H9 (cell line): Measurements from ENCODE around the gene GSTO2. TPM values are rescaled to one million over a fixed set of nuclear protein-coding genes. Genes with fewer than 3 reads are reported as not detected.

Experiments
- DNase-seq: peaks from one replicate; pipeline ENCODE4 v3.0.0-alpha.2; 2017
- H2AFZ ChIP-seq: one replicate; pipeline ENCODE4 v1.6.1; 2013; ENCODE audit warnings: mild to moderate bottlenecking, low read length, control low read depth, moderate library complexity
- H2AK5ac ChIP-seq: 2 replicates; pipeline ENCODE4 v1.6.1; 2013; ENCODE audit warnings: low read length, control low read depth, mixed read lengths; ENCODE audit not compliant: insufficient read length
- H2BK120ac ChIP-seq: one replicate; pipeline ENCODE4 v1.6.1; 2013; ENCODE audit warnings: low read depth, mild to moderate bottlenecking, low read length, control low read depth, inconsistent platforms; ENCODE audit not compliant: poor library complexity, severe bottlenecking
- H2BK12ac ChIP-seq: 2 replicates; pipeline ENCODE4 v1.6.1; 2013; ENCODE audit warnings: low read length, control low read depth, mixed read lengths, low read depth; ENCODE audit not compliant: insufficient read length
- H2BK15ac ChIP-seq: 2 replicates; pipeline ENCODE4 v1.6.1; 2013; ENCODE audit warnings: low read depth, low read length, control low read depth
- H2BK20ac ChIP-seq: one replicate; pipeline ENCODE4 v1.6.1; 2013; ENCODE audit warnings: low read depth, mild to moderate bottlenecking, low read length, control low read depth, inconsistent platforms; ENCODE audit not compliant: poor library complexity, severe bottlenecking
- H2BK5ac ChIP-seq: 2 replicates; pipeline ENCODE4 v1.6.1; 2013; ENCODE audit warnings: low read length, control low read depth, mixed read lengths; ENCODE audit not compliant: insufficient read length
- H3K14ac ChIP-seq: 2 replicates; pipeline ENCODE4 v1.6.1; 2013; ENCODE audit warnings: low read length, control low read depth; ENCODE audit not compliant: insufficient read depth
- H3K18ac ChIP-seq: 2 replicates; pipeline ENCODE4 v1.6.1; 2013; ENCODE audit warnings: low read depth, mild to moderate bottlenecking, mixed read lengths, low read length, control low read depth; ENCODE audit not compliant: insufficient read length
- H3K23ac ChIP-seq: 2 replicates; pipeline ENCODE4 v1.6.1; 2013; ENCODE audit warnings: low read length, control low read depth, mixed read lengths, low read depth; ENCODE audit not compliant: insufficient read length
- H3K23me2 ChIP-seq: 2 replicates; pipeline ENCODE4 v1.6.1; 2013; ENCODE audit warnings: low read depth, mild to moderate bottlenecking, mixed read lengths, low read length, control low read depth; ENCODE audit not compliant: insufficient read length, poor library complexity, severe bottlenecking
- H3K27ac ChIP-seq: 2 replicates; pipeline ENCODE4 v1.5.1; 2013; ENCODE audit warnings: low read length, control low read depth, mixed read lengths, low read depth; ENCODE audit not compliant: insufficient read length
- H3K27me3 ChIP-seq: 2 replicates; pipeline ENCODE4 v1.6.1; 2013; ENCODE audit warnings: low read length, control low read depth, inconsistent platforms; ENCODE audit not compliant: insufficient read depth
- H3K4ac ChIP-seq: 2 replicates; pipeline ENCODE4 v1.6.1; 2013; ENCODE audit warnings: low read depth, mild to moderate bottlenecking, control low read depth, inconsistent platforms, low read length, moderate library complexity
- H3K4me1 ChIP-seq: 2 replicates; pipeline ENCODE4 v1.6.1; 2013; ENCODE audit warnings: low read length, control low read depth, inconsistent platforms; ENCODE audit not compliant: insufficient read depth
- H3K4me2 ChIP-seq: 2 replicates; pipeline ENCODE4 v1.6.1; 2013; ENCODE audit warnings: low read length, control low read depth, mixed read lengths; ENCODE audit not compliant: insufficient read length, insufficient read depth
- H3K56ac ChIP-seq: 2 replicates; pipeline ENCODE4 v1.6.1; 2013; ENCODE audit warnings: low read depth, mild to moderate bottlenecking, mixed read lengths, low read length, control low read depth; ENCODE audit not compliant: insufficient read length
- H3K79me1 ChIP-seq: 2 replicates; pipeline ENCODE4 v1.6.1; 2013; ENCODE audit warnings: low read depth, mild to moderate bottlenecking, moderate library complexity, low read length, control low read depth, inconsistent platforms; ENCODE audit not compliant: insufficient read depth, poor library complexity, severe bottlenecking
- H3K79me2 ChIP-seq: 2 replicates; pipeline ENCODE4 v1.6.1; 2013; ENCODE audit warnings: low read length, control low read depth, inconsistent platforms; ENCODE audit not compliant: insufficient read depth
- H3K9ac ChIP-seq: 2 replicates; pipeline ENCODE4 v1.6.1; 2013; ENCODE audit warnings: low read length, control low read depth, mixed read lengths; ENCODE audit not compliant: insufficient read length; ENCODE audit errors: extremely low read depth
- H3K9me3 ChIP-seq: one replicate; pipeline ENCODE4 v1.6.1; 2013; ENCODE audit warnings: low read depth, low read length, inconsistent platforms; ENCODE audit not compliant: control insufficient read depth
- H3T11ph ChIP-seq: one replicate; pipeline ENCODE4 v1.6.1; 2013; ENCODE audit warnings: mild to moderate bottlenecking, low read length, control low read depth, inconsistent platforms
- H4K20me1 ChIP-seq: one replicate; pipeline ENCODE4 v1.6.1; 2013; ENCODE audit not compliant: control insufficient read depth, insufficient read length, insufficient read depth
- H4K5ac ChIP-seq: 2 replicates; pipeline ENCODE4 v1.6.1; 2013; ENCODE audit warnings: low read depth, mild to moderate bottlenecking, mixed read lengths, low read length, control low read depth; ENCODE audit not compliant: insufficient read length
- H4K8ac ChIP-seq: replicated peaks from 2 replicates; pipeline ENCODE4 v1.6.1; 2013; ENCODE audit warnings: low read length, control low read depth, mixed read lengths, low read depth; ENCODE audit not compliant: insufficient read length
- H4K91ac ChIP-seq: 2 replicates; pipeline ENCODE4 v1.6.1; 2013; ENCODE audit warnings: low read depth, mild to moderate bottlenecking, moderate library complexity, mixed read lengths, low read length, control low read depth; ENCODE audit not compliant: insufficient read length
- H3K27ac Mint-ChIP-seq, 3 experiments: 2 replicates in 2 of 3; 3 replicates in 1 of 3; pipeline ENCODE4 v1.8.0; 2020 to 2021; ENCODE audit warnings: mixed read lengths in 3 of 3, mild to moderate bottlenecking in 1 of 3, moderate library complexity in 1 of 3
- H3K27me3 Mint-ChIP-seq: 2 replicates; pipeline ENCODE4 v1.8.0; 2021; ENCODE audit warnings: low read depth, mild to moderate bottlenecking, moderate library complexity, mixed read lengths
- H3K36me3 Mint-ChIP-seq, 3 experiments: 2 replicates in 2 of 3; 3 replicates in 1 of 3; pipeline ENCODE4 v1.8.0; 2020 to 2021; ENCODE audit warnings: low read depth in 3 of 3, mixed read lengths in 3 of 3; ENCODE audit not compliant: insufficient read depth in 1 of 3
- H3K4me1 Mint-ChIP-seq, 2 experiments: 2 replicates each; pipeline ENCODE4 v1.8.0; 2020; ENCODE audit warnings: mixed read lengths in 2 of 2
- H3K4me3 Mint-ChIP-seq, 2 experiments: 2 replicates in 1 of 2; 3 replicates in 1 of 2; pipeline ENCODE4 v1.8.0; 2020 to 2021; ENCODE audit warnings: mild to moderate bottlenecking in 2 of 2, mixed read lengths in 2 of 2, moderate library complexity in 1 of 2
- H3K9me3 Mint-ChIP-seq, 2 experiments: 2 replicates in 1 of 2; 3 replicates in 1 of 2; pipeline ENCODE4 v1.8.0; 2020; ENCODE audit warnings: mild to moderate bottlenecking in 2 of 2, mixed read lengths in 2 of 2, moderate library complexity in 1 of 2
- WGBS: extraction: QIAGEN DNeasy Blood & Tissue Kit; methylation state at CpG from one replicate; pipeline ENCODE4 v1.1.7; 2013; ENCODE audit warnings: missing lambda C conversion rate, low lambda C conversion rate, mixed read lengths; ENCODE audit not compliant: insufficient read length; ENCODE audit errors: extremely low coverage; 5-methylcytosine and 5-hydroxymethylcytosine counted together
- total RNA-seq: library from RNA; stranded (reverse); gene quantifications from 2 replicates; pipeline ENCODE4 v1.2.1, GENCODE V29; 2021
- TF ChIP-seq, protein P1 (sequence below): fragments of 200-600 bp; sonication (generic); conservative IDR thresholded peaks from 3 replicates; pipeline ENCODE4 v1.8.0; 2021; ENCODE audit warnings: antibody characterized with exemption, mild to moderate bottlenecking

GSTO2 gene
- total RNA-seq, 1 experiment from 2014 or later = 14.5 TPM

DNA sequence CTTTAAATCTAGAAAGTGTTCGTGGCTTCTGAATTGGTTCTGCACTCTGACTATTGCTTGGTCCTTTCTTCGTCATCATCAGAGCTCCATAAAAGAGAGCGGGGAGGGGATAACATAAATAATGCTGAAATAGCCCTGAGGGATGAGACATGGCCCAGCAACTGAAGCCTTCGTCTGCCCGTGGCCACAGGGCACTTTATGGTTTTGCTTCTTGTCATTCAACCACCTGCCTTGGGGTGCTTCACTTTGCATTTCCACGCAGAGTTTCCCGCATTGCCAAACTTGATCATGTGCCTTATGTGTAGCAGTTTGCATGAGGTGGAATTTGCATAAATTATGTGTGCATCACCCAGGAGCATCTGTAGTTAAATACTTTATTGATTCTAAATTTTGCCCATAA, 15.9 kb downstream of the GSTO2 start:
- Histone ChIP-seq H4K5ac (no peak overlapping the region), H2BK5ac (no peak overlapping the region), H2BK12ac (no peak overlapping the region), H3K23me2 (no peaks in the 10 kb centered on the region), H3K4me1 (no peaks in the 10 kb centered on the region), H3K23ac (no peak overlapping the region), H3K9ac (no peak overlapping the region), H3K56ac (no peak overlapping the region), H2BK20ac (no peak overlapping the region), H3K27ac (no peak overlapping the region), H4K20me1 (no peaks in the 10 kb centered on the region), H2BK120ac (no peak overlapping the region), H3K14ac (no peak overlapping the region), H4K8ac (no peak overlapping the region), H3K9me3 (no peaks in the 10 kb centered on the region), H3K79me1 (no peaks in the 10 kb centered on the region), H3K27me3 (no peaks in the 10 kb centered on the region), H3K18ac (no peak overlapping the region), H2AK5ac (no peak overlapping the region), H3K4me2 (no peak overlapping the region), H4K91ac (no peak overlapping the region), H3T11ph (no peak overlapping the region), H2AFZ (no peak overlapping the region), H2BK15ac (no peak overlapping the region), H3K79me2 (no peaks in the 10 kb centered on the region), H3K4ac (no peak overlapping the region)
- Mint-ChIP-seq H3K27ac (no peak overlapping the region), H3K36me3 (no peaks in the 10 kb centered on the region; a peak in 1 of 7 replicates), H3K4me1 (peaks cover 4 to 6% of the 10 kb centered on the region in 2 experiments; a peak in 3 of 4 replicates), H3K27me3 (no peaks in the 10 kb centered on the region; the same call in 1 of the 2 replicates), H3K9me3 (no peaks in the 10 kb centered on the region), H3K4me3 (no peak overlapping the region)
- DNase-seq = no peak
- WGBS = no CpG with 5 or more reads among the region's 7 CpGs
- TF ChIP-seq, protein P1, sequence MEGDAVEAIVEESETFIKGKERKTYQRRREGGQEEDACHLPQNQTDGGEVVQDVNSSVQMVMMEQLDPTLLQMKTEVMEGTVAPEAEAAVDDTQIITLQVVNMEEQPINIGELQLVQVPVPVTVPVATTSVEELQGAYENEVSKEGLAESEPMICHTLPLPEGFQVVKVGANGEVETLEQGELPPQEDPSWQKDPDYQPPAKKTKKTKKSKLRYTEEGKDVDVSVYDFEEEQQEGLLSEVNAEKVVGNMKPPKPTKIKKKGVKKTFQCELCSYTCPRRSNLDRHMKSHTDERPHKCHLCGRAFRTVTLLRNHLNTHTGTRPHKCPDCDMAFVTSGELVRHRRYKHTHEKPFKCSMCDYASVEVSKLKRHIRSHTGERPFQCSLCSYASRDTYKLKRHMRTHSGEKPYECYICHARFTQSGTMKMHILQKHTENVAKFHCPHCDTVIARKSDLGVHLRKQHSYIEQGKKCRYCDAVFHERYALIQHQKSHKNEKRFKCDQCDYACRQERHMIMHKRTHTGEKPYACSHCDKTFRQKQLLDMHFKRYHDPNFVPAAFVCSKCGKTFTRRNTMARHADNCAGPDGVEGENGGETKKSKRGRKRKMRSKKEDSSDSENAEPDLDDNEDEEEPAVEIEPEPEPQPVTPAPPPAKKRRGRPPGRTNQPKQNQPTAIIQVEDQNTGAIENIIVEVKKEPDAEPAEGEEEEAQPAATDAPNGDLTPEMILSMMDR = no peak
